Neuron (in vitro differentiated cells): Measurements from ENCODE around the gene PTPRM.
"Not testable (repeated sequence)": the region's sequence is repeated elsewhere in the genome, so short reads cannot be mapped to it uniquely, and the experiment has no call there.

Source experiments
- H2AFZ ChIP-seq: one replicate; pipeline ENCODE4 v1.6.1; 2013; ENCODE audit warnings: low read depth, mild to moderate bottlenecking, inconsistent platforms, low read length, moderate library complexity
- H3K27me3 ChIP-seq: one replicate; pipeline ENCODE4 v1.6.1; 2013; ENCODE audit warnings: low read length; ENCODE audit not compliant: insufficient read depth
- H3K36me3 ChIP-seq: one replicate; pipeline ENCODE4 v1.6.1; 2013; ENCODE audit warnings: low read length; ENCODE audit not compliant: insufficient read depth
- H3K4me1 ChIP-seq: one replicate; pipeline ENCODE4 v1.6.1; 2013; ENCODE audit warnings: low read length; ENCODE audit not compliant: insufficient read depth
- H3K4me3 ChIP-seq: 2 replicates; pipeline ENCODE4 v1.5.1; 2013; ENCODE audit warnings: mild to moderate bottlenecking, low read length, moderate library complexity
- H3K9me3 ChIP-seq: one replicate; pipeline ENCODE4 v1.6.1; 2013; ENCODE audit warnings: low read length

Gene PTPRM

GRCh38 chr18:7725473-7725872 is 158.4 kb downstream of the PTPRM start:
- peaks cover 4% of the 10 kb centered on the region for H3K9me3 ChIP-seq
- no peak overlapping the region for H2AFZ ChIP-seq
- no peaks in the 10 kb centered on the region for H3K36me3 ChIP-seq
- H3K27me3 ChIP-seq: no peaks in the 10 kb centered on the region
- no peak overlapping the region for H3K4me3 ChIP-seq
- H3K4me1 ChIP-seq: peaks cover 5% of the 10 kb centered on the region

DNA sequence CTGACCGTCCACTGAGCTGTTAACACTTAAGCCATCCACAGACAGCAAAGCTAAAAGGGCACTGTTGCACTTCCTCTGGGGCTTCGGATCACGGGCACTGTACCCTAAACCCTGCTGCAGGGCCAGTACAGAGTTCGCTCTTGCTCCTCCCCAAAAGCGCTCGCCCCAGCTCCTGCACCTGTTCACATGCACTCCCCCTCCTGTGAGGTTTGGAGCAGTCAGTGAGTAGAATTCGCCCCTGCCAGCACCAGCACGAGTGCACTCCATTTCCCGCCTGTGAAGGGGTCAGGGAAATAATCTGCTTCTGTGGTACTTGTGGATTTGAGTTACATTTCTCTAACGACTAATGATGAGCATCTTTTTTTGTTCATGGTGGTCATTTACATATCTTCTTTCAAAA is 158.8 kb downstream of the PTPRM start:
- Histone ChIP-seq H3K9me3 (peaks cover 4% of the 10 kb centered on the region), H2AFZ (no peak overlapping the region), H3K4me3 (no peak overlapping the region), H3K36me3 (no peaks in the 10 kb centered on the region), H3K4me1 (peaks cover 5% of the 10 kb centered on the region), H3K27me3 (no peaks in the 10 kb centered on the region)

- H3K27me3 ChIP-seq: no peaks in the 10 kb centered on the region
- no peaks in the 10 kb centered on the region for H3K36me3 ChIP-seq
- no peak overlapping the region for H2AFZ ChIP-seq
- peaks cover 4% of the 10 kb centered on the region for H3K9me3 ChIP-seq
- H3K4me3 ChIP-seq: no peak overlapping the region
- H3K4me1 ChIP-seq: peaks cover 5% of the 10 kb centered on the region
Observed at GRCh38 chr18:7726522-7726921, 159.4 kb downstream of the PTPRM start.

DNA sequence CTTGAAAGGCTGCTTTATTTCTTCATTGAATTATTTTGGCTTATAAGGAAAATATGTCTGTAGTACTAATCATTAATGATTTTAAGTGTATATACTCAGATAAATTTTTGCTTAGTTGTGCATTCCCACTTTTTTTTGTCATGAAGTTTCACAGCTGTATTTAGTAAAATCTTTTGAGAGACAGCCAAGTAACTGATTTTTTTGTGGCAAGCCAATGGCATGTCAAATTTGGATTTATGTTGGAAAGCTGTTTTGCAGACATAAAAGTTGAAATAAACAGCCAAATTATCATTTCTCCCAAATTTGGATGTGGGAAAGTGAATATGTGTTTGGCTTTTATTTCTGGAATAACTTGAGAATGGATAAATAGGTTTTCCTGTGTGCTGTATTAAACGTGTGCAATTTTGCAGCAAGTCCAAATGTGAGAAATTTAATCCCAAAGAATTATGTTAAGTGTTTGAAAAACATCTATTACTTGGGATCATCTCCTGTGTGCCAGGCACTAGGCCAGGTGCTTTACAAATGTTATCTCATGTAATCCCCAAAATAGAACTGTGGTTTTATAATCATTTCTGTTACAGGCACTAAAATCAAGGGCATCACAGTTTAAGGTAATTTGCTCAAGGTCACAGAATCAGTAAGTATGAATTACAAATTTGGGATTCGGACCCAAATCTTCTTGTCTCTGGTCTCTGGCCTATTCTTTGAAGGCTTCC is 160.4 kb downstream of the PTPRM start:
- Histone ChIP-seq H3K36me3 (no peaks in the 10 kb centered on the region), H3K27me3 (no peaks in the 10 kb centered on the region), H3K4me1 (peaks cover 5% of the 10 kb centered on the region), H2AFZ (no peak overlapping the region), H3K9me3 (peaks cover 4% of the 10 kb centered on the region), H3K4me3 (no peak overlapping the region)

- H3K36me3 ChIP-seq: no peaks in the 10 kb centered on the region
- H3K4me1 ChIP-seq: peaks cover 5% of the 10 kb centered on the region
- H2AFZ ChIP-seq: no peak overlapping the region
- no peaks in the 10 kb centered on the region for H3K27me3 ChIP-seq
- no peak overlapping the region for H3K4me3 ChIP-seq
- peaks cover 4% of the 10 kb centered on the region for H3K9me3 ChIP-seq
Observed at GRCh38 chr18:7728297-7728696, 161.2 kb downstream of the PTPRM start.

GRCh38 chr18:7729868-7730267 is 162.8 kb downstream of the PTPRM start:
- H3K4me3 ChIP-seq: no peak overlapping the region
- H3K36me3 ChIP-seq: no peaks in the 10 kb centered on the region
- H3K9me3 ChIP-seq: peaks cover 4% of the 10 kb centered on the region

GRCh38 chr18:7730682-7731081 is 163.6 kb downstream of the PTPRM start:
- no peaks in the 10 kb centered on the region for H3K4me1 ChIP-seq
- peaks cover under 1% of the 10 kb centered on the region for H3K9me3 ChIP-seq
- H3K36me3 ChIP-seq: no peaks in the 10 kb centered on the region
- H3K27me3 ChIP-seq: no peaks in the 10 kb centered on the region
- no peak overlapping the region for H2AFZ ChIP-seq
- H3K4me3 ChIP-seq: no peak overlapping the region

More at GRCh38 chr18:7729868-7730267, 162.8 kb downstream of the PTPRM start:
- H3K27me3 ChIP-seq: no peaks in the 10 kb centered on the region
- H3K4me1 ChIP-seq: no peaks in the 10 kb centered on the region
- no peak overlapping the region for H2AFZ ChIP-seq

GRCh38 chr18:7733642-7734041 is 166.5 kb downstream of the PTPRM start:
- H3K36me3 ChIP-seq: no peaks in the 10 kb centered on the region

GRCh38 chr18:7735196-7735595 is 168.1 kb downstream of the PTPRM start:
- Histone ChIP-seq H2AFZ (no peak overlapping the region), H3K4me1 (no peaks in the 10 kb centered on the region), H3K27me3 (no peaks in the 10 kb centered on the region), H3K36me3 (no peaks in the 10 kb centered on the region), H3K9me3 (no peaks in the 10 kb centered on the region), H3K4me3 (no peak overlapping the region)

More at GRCh38 chr18:7733642-7734041, 166.5 kb downstream of the PTPRM start:
- Histone ChIP-seq H3K4me3 (no peak overlapping the region), H3K9me3 (no peaks in the 10 kb centered on the region), H2AFZ (no peak overlapping the region), H3K27me3 (no peaks in the 10 kb centered on the region), H3K4me1 (no peaks in the 10 kb centered on the region)

DNA sequence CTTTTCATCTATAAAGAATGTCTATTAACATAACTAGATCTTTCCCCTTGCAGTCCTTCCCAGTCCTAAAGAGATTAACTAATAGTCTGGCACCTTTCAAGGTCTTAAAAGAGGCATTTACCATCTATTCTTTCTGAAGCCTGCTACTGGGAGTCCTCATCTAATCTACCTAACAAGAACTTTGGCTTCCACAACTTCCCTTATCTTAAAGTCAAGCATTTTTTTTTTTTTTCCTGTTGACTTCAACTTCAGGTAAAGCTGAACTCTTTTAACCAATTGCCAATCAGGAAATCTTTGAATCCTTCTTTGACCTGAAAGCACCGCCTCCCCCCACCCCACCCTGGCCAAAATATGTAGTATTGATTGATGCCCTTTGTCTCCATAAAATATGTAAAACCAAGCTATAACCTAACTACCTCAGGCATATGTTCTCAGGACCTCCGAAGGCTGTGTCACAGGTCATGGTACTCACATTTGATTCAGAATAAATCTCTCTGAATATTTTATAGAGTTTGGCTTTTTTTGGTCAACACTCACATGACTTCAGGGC is 168.6 kb downstream of the PTPRM start:
- Histone ChIP-seq H3K36me3 (no peaks in the 10 kb centered on the region), H2AFZ (no peak overlapping the region), H3K27me3 (no peaks in the 10 kb centered on the region), H3K4me1 (peaks cover 3% of the 10 kb centered on the region), H3K9me3 (no peaks in the 10 kb centered on the region), H3K4me3 (no peak overlapping the region)

DNA sequence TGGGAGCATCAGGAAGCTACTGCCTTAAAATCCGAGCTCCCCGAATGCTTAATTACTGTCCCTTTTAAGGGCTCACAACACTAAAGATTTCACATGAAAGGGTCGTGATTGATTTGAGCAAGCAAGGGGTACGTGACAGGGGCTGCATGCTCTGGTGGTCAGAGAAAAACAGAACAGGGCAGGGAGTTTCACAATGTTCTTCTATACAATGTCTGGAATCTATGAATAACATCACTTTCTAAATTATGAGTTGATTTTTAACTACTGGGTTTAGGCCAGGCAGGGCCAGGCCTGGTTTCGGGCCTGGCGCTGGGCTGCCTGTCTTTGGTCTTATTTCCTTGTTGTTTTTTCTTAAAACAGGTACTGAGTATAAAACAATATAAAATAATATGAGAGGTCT is 169.4 kb downstream of the PTPRM start:
- H3K4me1 ChIP-seq: peaks cover 10% of the 10 kb centered on the region
- H3K9me3 ChIP-seq: not testable (repeated sequence)

GRCh38 chr18:7737550-7737949 is 170.4 kb downstream of the PTPRM start:
- Histone ChIP-seq H3K9me3 (no peaks in the 10 kb centered on the region), H3K36me3 (no peaks in the 10 kb centered on the region), H2AFZ (no peak overlapping the region), H3K4me1 (peaks cover 13% of the 10 kb centered on the region), H3K27me3 (no peaks in the 10 kb centered on the region), H3K4me3 (no peak overlapping the region)

More for the DNA sequence above, 169.4 kb downstream of the PTPRM start:
- not testable (repeated sequence) for H3K36me3 ChIP-seq, H3K27me3 ChIP-seq, H2AFZ ChIP-seq, H3K4me3 ChIP-seq

DNA sequence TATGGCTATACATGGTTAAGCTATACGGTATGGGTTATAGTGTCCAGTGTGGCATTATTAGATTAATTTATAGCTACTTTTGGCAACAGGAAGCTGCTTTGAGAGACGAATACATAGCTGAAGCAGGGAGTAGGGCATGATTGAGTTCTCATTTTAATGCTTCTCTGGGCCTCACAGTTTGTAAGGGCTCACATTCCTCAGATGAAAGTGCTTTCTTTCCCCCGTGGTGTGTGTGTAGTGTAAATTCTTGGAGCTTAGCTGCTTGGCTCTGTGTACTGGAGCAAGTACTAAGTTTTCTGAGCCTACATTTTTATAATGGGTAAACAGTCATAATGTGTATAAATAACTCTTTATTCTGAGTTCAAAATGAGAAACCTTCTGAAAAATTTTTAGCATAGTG is 173.7 kb downstream of the PTPRM start:
- no peaks in the 10 kb centered on the region for H3K27me3 ChIP-seq
- peaks cover 13% of the 10 kb centered on the region for H3K4me1 ChIP-seq
- no peaks in the 10 kb centered on the region for H3K36me3 ChIP-seq

DNA sequence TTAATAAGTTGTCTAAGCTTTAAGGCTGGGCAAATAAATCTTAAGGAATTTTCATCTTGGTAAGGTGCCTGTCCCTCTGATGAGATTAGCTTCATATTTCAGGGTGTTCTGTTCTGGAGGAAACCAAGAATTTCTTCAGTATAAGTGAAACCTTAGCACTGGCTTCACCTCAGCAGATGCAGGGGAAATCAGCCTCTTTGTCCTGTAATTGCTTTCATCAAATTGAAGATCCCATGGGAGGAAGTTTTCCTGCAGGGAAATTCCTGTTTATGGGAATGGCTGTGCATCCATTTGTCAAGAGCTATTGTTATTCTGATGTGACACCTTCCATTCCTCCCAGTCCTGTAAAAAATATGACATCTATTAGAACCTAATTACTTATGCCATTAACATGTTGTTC is 174.5 kb downstream of the PTPRM start:
- no peaks in the 10 kb centered on the region for H3K36me3 ChIP-seq
- H3K27me3 ChIP-seq: no peaks in the 10 kb centered on the region
- no peak overlapping the region for H2AFZ ChIP-seq
- peaks cover 3% of the 10 kb centered on the region for H3K9me3 ChIP-seq
- H3K4me1 ChIP-seq: peaks cover 13% of the 10 kb centered on the region
- H3K4me3 ChIP-seq: no peak overlapping the region

More for the DNA sequence above, 173.7 kb downstream of the PTPRM start:
- H3K4me3 ChIP-seq: no peak overlapping the region
- H2AFZ ChIP-seq: no peak overlapping the region
- H3K9me3 ChIP-seq: no peaks in the 10 kb centered on the region
